SIG-M5 (cell line): ENCODE measurements around the gene CBX4.

ENCODE experiments used
- DNase-seq: peaks from one replicate; lab custom pipeline; 2025; lab: John Stamatoyannopoulos, UW

CBX4 gene

DNA sequence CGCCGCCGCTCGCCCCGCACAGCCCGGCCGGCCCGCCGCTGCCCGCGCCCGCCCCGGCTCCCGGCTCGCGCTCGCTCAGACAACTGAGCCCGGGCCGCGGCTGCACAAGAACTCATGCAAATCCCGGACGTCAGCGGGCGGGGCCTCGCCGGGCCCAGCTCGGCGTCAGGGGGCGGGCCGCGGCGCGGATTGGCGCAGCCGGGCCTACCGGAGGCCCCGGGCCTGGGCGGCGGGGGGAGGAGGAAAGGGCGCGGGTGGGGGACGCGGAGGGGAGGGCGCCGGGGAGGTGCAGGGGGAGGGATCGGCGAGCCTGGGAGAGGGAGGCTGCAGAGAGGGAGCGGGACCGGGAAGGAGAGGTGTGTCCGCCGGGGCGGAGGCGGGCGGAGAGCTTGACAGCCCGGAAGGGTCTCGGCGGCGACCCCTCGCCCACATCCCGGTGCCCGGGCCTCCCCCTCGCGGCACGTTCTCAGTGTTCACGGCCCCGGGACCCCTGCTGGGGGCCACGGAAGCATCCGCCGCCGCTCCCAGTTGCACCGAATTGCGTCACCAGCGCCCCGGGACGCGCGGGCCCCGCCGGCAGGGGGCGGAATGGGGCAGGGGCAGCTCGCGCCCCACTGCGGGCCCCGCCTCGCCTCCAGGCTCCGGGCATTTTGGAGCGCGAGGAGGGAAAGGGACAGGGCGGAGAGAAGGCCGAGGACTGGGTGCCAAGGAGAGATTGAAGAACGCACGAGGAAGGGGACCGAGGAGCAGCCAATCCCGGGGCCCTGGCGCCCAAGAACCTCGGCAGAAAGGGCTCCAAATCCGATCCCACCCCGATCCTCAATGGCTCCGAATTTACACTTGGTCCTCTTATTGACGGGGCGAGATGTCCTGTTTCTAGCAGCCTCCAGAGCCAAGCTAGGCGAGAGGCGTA lies at the start of gene CBX4:
TSS of gene CBX4 (minus strand) at position 85 of the 913 bp plus-strand sequence. CDS start 189 bp downstream, outside the sequence.
- peak; percentile 27 for DNase-seq

DNA sequence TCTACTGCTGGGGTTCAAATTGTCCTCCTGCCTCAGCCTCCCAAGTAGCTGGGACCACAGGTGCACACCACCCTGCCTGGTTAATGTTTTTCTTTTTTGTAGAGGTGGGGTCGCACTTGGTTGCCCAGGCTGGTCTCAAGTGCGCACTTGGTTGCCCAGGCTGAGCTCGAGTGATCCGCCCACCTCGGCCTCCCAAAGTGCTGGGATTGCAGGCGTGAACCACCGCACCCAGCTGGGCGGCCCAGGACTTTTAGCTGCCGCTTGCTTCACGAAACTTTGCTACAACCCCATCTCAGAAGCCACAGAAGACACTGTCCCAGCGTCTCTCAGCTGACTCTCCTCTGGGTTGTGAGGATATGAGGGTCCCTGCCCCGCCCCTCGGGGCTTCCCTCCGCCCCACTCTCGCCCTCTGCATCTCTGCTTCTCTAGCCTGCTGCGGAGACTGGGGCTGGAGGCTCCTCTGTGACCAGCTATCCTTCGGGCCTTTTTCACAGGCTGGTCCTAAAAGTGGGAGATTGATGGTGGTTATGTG lies 48.8 kb upstream of the CBX4 start:
- DNase-seq: no peak

DNA sequence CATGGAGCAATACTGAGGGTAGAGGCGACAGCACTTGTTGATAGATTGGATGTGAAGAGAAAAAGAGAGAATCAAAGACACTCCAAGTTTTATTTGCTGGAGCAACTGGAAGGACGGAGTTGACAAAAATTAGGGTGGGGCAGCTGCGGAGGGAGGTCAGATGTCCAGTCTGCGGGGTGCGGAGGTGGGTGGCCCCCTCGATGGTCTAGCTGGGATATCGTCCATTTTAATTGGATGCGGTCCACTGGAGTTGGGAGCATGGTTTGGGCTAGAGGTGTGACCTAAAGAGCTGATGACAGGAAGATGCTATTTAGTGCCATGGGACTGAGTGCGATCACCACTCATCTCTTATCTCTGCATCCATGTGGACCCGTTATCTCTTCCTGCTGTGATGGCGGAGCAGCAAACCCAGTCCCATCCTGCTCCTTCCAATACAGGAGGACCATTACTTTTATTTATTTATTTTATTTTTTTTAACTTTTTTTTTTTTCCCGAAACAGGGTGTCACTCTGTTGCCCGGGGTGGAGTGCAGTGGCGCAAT lies 48.3 kb upstream of the CBX4 start:
- no peak for DNase-seq

DNA sequence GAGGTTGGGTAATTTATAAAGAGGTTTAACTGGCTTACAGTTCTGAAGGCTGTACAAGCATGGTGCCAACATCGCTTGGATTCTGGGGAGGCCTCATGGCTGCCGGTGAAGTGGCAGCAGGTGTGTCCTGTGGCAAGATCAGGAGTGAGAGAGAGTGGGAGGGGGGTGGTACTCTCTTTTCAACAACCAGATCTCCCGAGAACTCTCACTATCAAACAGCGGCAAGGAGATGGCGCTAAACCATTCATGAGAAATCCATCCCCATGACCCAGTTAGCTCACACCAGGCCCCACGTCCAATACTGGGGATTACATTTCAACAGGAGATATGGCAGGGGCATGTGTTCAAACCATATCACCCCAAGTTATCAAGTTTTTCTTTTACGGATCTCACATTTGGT lies 44.0 kb upstream of the CBX4 start:
- no peak for DNase-seq

DNA sequence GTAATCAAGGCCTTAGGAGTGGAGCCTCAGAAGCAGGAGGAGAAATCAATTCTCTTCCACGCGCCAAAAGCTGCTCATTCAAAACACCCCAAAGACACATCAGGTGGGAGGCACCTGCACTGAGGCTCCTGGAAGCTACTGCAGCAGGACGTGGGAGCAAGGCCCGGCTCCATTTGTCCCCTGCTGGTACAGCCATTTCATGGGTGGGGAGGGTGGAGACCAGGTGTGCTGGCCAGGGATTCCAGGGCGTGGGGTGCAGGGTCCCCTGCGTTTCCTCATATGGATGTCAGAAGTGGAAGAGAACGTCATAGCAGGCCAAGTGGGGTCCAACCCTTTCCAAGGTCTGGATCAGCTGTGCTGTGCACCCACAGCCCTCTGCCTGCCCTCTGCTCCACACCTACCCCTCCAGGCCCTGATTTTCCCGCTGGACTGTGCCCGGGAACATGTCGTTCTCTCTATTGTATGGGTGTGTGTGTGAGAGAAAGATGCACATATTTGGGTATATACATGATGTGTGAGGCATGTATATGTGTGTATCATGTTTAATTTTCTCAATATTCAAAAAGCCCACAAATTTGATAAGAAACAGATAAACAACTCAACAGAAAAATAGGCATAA lies 39.2 kb upstream of the CBX4 start:
- no peak for DNase-seq

DNA sequence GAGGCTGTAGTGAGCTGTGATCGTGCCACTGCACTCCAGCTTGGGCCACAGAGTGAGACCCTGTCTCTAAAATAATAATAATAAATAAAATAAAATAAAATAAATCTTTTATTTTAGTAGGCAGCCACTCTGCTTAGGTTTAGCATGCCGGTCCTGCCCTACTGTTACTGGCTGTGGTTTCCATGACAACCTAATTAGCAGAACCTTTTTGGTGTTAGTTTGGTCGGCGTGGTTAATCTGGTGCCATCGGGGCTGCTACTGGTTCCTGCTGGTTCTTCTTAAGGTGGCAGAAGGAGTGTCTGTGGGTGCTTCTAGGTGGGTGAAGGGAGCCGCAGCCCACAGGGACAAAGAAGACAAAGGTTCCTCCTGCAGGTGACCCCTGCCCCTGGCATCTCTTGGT lies 37.8 kb upstream of the CBX4 start:
- DNase-seq: no peak

DNA sequence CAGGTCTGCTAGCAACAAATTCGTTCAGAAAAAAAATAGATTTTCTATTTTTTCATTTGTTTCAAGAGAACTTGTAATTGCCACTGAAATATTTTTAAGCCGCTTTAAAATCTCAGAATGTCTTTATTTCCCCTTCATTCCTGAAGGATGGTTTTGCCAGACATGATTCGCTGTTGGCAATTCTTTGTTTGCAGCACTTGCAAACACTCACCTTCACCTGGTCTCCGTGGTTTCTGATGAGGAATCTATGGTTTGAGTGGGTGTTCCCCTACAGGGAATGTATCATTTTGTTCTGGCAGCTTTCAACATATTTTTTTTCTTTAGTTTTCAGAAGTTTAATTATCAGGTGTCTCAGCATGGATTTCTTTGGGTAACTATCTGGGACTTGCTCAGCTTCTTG lies 36.3 kb upstream of the CBX4 start:
- no peak for DNase-seq

DNA sequence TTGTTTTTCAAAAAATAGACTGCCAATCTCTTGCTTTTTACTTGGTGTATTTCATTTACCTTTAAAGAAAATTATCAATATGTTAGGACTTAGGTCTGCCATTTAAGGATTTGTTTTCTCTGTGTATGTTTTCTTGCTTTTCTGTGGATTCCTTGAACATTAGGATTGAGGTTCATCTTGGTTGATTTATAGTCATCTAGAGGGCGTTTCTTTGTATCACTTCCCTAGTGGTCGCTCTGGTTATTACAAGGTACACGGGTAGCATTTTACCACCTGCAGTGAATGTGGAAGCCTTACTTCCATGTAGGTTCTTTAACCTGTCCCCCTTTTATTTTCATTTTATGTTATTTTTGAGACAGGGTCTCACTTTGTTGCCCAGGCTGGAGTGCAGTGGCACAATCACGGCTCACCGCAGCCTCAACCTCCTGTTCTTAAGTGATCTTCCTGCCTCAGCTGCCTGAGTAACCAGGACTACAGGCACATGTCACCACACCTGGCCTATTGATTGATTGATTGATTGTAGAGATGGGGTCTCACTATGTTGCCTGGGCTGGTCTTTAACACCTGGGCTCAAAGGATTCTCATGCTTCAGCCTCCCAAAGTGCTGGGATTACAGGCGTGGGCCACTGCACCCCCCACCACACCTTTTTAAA lies 35.2 kb upstream of the CBX4 start:
- no peak for DNase-seq

DNA sequence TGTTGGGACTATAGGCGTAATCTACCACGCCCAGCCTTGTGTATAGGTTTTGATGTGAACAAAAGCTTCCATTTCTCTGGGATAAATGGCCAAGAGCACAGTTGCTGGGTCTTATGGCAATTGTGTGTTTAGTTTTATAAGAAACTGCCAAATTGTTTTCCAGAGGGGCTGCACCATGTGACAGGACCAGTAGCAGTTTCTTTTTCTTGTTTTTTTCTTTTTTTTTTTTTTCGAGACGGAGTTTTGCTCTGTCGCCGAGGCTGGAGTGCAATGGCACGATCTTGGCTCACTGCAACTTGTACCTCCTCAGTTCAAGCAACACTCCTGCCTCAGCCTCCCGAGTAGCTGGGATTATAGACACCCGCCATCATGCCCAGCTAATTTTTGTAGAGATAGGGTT lies 34.3 kb upstream of the CBX4 start:
- DNase-seq: no peak

DNA sequence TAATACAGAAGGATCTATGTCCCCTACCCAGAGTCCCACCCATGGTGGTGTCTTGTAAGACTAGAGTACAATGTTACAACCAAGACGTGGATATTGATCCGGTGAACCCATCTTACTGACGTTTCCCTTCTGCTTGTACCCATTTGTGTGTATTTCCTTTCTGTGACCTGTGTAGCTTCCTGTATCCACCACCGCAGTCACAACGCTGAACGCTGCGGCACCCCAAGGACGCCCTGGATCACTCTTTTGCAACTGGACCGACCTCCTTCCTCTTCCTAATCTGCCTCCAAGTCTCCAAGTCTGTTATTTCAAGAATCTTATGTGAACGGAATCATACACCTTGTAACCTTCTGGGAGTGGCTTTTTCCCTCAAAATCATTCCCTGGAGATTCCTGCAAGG lies 33.5 kb upstream of the CBX4 start:
- no peak for DNase-seq

DNA sequence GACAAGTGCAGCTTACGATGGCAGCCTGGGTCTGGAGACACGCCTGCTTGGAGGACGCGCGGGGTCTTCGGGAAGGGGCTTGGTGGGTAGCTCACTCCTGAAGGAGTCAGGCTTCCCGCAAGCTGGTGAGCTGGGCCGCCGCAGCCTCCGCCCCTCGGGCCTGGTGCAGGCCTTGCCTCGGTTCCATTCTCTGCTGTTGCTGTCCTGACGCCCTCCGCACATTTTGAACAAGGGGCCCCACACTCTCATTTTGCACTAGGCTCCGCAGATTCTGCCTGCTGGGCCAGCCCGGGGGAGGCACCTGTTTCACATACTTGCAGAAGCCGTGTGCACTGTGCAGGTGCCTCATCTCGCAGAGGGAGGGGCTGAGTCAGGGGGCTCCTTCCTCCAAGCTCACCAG lies 31.9 kb upstream of the CBX4 start:
- no peak for DNase-seq

DNA sequence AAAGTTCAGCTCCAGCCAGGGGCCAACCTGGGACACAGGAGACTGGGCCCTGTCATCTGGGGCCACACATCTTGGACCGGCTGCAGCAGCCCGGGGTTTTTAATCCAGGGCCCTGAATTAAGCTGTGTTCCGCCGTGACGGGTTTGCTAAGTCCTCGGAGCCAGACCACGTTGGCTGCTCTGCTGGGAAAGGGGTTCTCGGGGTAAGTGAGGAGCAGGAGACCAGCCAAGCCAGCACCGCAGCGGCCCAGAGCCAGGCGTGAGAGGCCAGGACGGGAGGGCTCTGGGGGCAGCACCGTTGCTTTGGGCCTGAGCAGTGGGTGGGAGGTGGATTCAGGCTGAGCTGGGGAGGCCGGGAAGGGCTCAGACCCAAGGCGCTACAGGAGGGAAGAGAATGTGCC lies 31.3 kb upstream of the CBX4 start:
- no peak for DNase-seq

DNA sequence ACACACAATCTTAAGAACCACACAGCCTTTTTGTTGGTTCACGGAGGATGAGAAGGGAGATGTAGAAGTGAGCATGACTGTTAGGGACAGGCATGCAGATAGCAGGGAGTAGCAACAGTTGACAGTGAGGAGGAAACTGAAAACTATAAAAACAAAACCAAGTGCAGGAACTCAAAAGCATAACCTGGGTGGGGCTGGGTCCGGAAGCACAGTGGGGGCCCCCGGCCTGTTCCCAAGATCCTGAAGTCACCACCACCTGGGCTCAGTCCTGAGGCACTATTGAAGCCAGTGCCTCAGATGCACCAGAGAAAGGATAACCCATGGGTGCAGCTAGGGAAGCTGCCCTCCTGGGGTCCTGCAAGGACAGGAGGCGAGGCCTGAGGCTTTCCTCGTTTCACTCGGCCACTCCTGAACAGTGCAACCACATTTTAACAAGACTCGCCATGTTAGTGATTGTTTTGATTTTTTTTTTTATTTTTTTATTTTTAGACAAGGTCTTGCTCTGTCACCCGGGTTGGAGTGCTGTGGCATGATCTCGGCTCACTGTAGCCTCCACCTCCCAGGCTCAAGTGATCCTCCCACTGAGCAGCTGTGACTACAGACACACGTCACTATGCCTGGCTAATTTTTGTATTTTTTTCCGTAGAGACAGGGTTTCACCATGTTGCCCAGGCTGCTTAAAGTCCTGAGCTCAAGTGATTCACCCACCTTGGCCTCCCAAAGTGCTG lies 27.7 kb upstream of the CBX4 start:
- no peak for DNase-seq

DNA sequence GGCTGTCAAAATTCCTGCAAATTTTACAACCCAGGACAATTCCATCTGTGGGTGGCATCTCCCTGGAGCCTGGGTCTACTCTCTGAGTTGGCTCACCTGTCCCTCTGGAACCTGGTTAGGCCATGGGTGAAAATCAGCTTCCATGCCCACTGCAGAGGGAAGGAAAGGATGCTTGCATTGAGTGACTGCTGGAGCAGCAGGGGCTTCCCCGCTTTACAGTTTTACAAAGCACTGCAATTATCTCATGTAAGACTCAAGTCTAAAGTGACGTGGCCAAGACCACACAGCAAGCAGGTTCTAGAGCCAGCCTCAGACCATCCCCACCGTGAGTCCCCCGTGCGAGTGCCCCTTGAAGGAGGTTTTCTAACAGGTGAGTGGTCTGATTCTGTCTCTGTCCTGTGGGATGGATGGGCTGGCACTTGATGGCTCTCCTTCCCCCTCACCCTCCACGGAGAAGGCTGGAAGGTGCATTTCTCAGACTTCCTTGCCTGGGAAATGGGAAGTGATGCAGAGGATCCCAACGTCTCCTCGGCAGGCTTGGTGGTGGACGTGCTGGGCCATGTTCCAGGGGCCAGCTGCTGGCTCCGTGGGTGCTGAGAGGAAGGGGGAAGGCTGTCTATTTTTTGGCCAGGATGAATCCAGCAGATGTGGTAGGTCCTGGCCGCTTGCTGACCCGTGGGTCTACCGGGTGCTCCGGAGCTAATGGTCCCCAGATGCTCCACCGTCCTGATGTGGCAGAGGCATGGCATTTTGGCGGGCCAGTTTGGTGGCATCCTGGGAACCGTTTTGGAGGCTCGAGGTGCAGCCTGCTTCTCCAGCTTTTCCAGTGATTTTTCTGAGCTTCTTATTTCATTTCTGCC lies 26.3 kb upstream of the CBX4 start:
- DNase-seq: no peak

DNA sequence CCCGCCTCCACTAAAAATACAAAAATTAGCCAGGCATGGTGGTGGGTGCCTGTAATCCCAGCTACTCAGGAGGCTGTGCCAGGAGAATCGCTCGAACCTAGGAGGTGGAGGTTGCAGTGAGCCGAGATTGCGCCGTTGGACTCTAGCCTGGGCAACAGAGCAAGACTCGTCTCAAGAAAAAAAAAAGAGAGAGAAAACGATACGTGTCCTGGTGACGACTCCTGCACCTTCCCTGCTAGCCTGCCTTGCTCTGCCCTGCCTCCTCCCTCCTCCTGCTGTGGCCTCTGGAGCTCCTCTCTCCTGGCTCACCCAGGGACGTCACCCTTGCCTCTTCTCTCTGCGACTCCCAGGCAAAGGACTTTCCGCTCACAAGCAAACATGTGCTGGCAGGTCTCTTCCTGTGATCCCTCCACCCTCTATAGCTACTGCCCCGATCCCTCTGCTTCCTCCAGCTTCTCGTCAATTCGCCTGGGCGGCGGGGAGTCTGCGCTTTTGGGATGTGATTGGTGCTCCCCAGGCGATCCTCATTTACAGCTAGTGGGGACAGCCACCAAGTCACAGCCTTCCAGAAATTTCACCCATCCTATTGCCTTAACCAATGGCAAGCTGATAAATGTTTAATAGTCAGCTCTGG lies 25.5 kb upstream of the CBX4 start:
- DNase-seq: no peak

DNA sequence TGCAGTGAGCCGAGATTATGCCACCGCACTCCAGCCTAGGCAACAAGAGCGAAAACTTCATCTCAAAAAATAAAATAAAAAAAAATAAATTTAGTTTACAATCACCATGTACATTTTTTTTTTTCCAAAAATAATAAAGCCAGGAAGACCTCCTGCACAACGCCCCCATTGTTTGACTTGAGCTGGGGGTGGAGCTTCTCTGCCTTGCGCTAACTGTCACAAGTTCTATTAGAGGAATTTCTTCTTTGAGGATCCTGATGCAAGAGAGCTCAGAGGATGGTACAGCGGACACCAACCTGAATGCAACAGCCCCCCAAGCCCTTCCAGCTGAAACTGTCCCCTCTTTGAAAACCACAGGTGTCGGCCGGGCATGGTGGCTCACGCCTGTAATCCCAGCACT lies 24.9 kb upstream of the CBX4 start:
- no peak for DNase-seq

DNA sequence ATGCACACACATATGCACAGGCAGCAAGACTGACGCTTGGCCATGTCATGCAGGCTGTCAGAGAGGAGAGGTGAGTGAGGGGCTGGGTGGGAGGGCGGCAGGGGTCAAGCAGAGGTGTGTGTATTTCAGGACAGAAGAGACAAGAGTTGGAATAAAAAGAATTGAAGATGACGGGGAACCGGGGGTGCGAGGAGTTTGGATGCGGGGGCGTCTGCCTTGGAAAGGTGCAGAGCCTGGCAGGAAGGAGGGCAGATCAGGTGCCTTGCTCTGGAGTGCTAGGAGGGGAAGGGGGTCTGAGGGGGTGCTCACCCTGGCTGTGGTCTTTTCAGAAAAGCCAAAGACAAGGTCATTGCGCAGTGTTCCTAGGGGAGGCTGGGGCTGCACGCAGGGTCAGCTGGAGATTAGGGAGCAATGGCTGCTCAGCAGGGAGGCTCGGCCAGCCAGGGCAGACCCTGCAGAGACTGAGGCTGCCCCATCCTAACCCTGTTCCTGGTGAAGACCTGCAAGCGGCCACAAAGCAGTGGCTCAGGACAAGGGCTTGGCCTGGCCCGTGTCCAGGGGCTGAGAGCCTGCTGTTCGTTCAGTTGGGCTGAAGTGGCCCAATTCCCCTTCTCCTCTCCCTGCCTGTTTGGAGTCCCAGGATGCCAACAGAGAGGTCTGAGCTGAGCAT lies 23.7 kb upstream of the CBX4 start:
- no peak for DNase-seq

DNA sequence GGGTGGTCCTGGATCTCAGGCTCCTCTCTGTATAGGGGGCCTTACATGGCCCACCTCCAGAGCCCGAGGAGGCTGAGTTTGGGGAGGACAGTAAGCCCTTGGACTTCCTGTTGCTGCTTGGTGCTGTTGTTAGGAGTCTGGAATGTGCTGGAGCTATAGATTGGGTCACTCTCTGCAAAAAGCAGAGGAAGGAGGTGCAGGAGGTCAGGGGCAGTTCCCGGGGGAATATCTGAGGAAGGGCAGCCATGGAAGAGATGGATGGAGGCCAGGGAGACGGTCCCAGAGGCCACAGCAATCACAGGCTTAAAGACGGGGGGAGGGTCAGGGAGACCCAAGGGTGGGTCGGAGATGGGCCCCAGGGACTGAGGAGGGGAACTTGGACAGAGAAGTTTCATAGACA lies 23.0 kb upstream of the CBX4 start:
- no peak for DNase-seq

DNA sequence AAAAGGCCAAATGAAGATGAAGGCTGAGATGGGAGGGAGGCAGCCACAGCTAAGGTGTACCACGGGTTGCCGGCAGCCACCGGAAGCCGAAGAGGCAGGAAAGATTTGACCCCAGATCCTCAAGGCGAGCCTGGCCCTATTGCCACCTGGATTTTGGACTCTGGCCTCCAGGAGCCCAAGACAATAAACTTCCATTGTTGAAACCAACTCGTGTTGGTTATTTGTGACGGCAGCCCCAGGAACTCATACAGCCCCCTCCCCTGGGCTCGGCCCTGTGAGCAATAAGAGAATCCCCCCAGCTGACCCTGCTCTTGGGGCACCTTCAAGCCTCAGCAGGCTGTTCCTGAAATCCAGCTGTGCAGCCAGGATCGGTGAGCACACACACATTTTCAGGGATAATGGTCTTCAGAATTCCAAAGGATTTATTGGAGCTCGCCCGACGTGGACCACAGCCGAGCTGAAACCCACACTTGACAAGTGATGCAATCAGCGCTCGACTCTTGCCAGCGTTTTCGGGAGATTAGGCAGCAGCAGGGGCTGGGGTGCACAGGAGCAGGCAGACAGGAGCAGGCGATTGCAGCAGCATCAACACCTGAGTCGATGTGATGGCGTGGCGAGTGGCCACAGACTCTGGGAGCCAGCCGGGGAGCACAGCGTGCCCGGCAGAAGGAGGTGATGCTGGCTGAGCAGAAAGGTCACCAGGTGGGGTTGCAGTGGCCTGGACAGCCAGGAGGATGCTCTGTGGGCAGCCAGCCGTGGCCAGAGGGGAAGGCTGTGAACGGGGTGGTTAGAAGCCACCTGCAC lies 22.4 kb upstream of the CBX4 start:
- DNase-seq: no peak
